AG04449 (cell line): ENCODE measurements around the gene MAP3K7.

ENCODE experiments used
- CTCF ChIA-PET: fragments of 350-600 bp; formaldehyde crosslinking; extraction: SDS; loops from one replicate; lab custom pipeline; 2021; ENCODE audit warnings: antibody characterized with exemption; lab: Yijun Ruan, JAX
- POLR2A ChIA-PET: fragments of 400-600, 350-600 bp; formaldehyde crosslinking; extraction: SDS; loops from one replicate; lab custom pipeline; 2020; ENCODE audit warnings: antibody characterized with exemption, inconsistent platforms; lab: Yijun Ruan, JAX
- DNase-seq: peaks from one replicate; pipeline ENCODE4 v3.0.0-alpha.2; 2010; ENCODE audit warnings: low read depth, low spot score
- H3K4me3 ChIP-seq: 2 replicates; pipeline ENCODE4 v1.5.1; 2011; ENCODE audit warnings: low read depth, mild to moderate bottlenecking, control low read depth, low read length
- TF ChIP-seq, protein P1 (sequence below): IDR thresholded peaks from one replicate; pipeline ENCODE4 v1.5.1; 2011; ENCODE audit warnings: mild to moderate bottlenecking, moderate library complexity, low read length, control low read depth, inconsistent platforms; ENCODE audit not compliant: insufficient read depth; ENCODE audit errors: missing control alignments

MAP3K7 gene

DNA sequence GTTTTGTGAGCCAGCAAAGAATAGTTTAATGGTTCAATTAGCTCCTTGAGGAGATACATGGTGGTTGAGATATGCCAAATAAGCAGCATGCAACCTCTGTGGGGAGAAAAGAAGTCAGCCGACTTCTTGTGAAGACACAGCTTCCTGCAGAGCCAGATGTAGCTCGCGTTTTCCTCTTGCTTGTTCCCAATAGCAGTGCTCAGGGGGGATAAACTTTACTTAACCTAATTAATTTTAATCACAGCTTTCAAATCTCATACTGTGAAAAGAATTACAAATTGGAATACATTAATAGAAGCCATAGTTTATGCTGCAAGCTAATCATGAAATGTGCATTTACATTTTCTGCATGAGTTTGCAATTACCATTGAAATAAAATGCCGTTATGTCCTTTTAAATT is 106.2 kb downstream of the MAP3K7 start:
- no peak overlapping the region for H3K4me3 ChIP-seq
- no peak for DNase-seq
- ChIA-PET POLR2A (no interaction called here), CTCF (interaction anchor here (0.7 to 12.6 kb wide), 14 partner anchors 11 to 556 kb away, joined by 3 to 291 read pairs (median 4); no protein-coding TSS in a partner anchor)
- TF ChIP-seq, protein P1, sequence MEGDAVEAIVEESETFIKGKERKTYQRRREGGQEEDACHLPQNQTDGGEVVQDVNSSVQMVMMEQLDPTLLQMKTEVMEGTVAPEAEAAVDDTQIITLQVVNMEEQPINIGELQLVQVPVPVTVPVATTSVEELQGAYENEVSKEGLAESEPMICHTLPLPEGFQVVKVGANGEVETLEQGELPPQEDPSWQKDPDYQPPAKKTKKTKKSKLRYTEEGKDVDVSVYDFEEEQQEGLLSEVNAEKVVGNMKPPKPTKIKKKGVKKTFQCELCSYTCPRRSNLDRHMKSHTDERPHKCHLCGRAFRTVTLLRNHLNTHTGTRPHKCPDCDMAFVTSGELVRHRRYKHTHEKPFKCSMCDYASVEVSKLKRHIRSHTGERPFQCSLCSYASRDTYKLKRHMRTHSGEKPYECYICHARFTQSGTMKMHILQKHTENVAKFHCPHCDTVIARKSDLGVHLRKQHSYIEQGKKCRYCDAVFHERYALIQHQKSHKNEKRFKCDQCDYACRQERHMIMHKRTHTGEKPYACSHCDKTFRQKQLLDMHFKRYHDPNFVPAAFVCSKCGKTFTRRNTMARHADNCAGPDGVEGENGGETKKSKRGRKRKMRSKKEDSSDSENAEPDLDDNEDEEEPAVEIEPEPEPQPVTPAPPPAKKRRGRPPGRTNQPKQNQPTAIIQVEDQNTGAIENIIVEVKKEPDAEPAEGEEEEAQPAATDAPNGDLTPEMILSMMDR = no peak

DNA sequence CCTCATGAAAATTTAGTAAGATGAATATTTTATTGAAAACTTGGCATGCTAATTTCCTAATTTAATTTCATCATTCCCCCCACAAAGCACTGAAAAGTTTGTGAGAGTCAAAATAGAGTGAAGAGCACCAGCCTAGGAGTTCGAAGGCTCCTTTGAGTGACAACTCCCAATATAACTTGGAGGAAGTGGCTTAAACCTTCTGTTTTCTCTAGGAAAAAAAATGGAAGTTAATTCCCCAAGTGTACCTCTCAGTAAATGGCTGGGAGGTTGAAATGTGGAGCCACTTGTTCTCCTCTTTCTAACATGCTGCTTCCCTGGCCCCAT is 107.3 kb downstream of the MAP3K7 start:
- ChIA-PET CTCF (interaction anchor here (0.9 to 12.6 kb wide), 33 partner anchors 8 to 718 kb away, joined by 3 to 291 read pairs (median 4); partner anchors contain the start of gene BACH2), POLR2A (no interaction called here)
- TF ChIP-seq, protein P1 = no peak
- H3K4me3 ChIP-seq = no peak overlapping the region
- no peak for DNase-seq

DNA sequence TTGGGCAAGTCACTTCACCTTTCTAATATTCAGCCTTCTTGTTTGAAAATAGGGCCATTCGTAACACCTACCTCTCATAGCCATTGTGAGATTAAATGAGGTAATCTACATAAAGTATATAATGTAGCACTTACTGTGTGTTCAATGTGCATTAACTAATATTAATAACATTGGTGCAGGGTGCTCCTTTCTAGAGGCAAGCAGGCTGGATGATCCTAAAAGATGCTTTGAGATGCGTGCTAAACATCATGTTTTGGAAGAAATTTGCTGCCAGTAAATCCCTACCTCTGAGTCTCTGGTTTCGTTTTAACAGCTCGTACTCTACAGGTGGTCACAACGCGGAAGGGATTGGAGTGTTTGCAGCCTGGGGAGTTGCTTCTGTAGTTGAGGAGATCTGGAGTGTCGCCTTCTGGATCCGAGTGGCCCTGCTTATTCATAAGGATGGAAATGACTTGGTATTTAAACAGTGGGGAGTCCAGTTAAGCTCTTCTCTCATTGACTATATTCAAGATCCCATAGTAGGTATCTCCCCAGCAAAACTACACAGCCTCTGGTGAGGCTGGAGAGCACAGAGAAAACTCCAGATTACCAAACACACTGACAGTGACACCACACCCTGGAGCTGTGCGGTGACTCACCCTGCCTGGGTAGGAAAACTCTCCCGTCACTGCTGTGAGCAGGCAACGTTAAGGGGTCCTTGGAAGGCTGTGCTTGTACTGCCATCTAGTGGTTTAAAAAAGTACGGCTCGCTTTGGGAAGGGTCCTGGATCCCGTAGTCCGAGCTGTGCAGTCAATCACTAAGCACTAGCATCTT is 107.9 kb downstream of the MAP3K7 start:
- peak; percentile 65 for DNase-seq
- H3K4me3 ChIP-seq = no peak overlapping the region
- POLR2A ChIA-PET = interaction anchor here (0.5 kb wide), 1 partner anchor 497 kb away, joined by 3 read pairs; no protein-coding TSS in a partner anchor
- CTCF ChIA-PET = interaction anchor here (0.7 to 12.6 kb wide), 41 partner anchors 9 to 739 kb away, joined by 3 to 291 read pairs (median 4); partner anchors contain the start of gene BACH2
- TF ChIP-seq, protein P1 = peak; percentile 71

DNA sequence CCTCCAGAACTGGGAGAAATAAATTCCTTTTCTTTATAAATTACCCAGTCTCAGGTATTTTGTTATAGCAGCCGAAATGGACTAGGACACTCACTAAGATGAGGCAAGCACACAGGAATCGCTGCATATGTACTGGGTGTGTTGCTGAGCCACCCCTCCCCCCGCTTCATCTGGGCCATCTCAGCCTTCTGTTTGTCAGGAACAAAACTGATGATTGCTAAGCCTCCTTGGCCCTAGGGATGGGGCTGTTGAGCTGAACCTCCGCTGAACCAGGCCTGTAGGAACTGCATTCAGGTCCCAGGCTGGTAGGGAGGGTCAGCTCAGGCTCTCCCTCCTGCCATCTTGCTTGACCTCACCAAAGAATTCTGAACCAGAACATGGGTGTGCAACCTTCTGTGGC is 108.6 kb downstream of the MAP3K7 start:
- TF ChIP-seq, protein P1 = no peak
- no peak for DNase-seq
- POLR2A ChIA-PET = no interaction called here
- H3K4me3 ChIP-seq = no peak overlapping the region
- CTCF ChIA-PET = interaction anchor here (0.8 to 12.6 kb wide), 15 partner anchors 8 to 637 kb away, joined by 3 to 291 read pairs (median 8); no protein-coding TSS in a partner anchor

DNA sequence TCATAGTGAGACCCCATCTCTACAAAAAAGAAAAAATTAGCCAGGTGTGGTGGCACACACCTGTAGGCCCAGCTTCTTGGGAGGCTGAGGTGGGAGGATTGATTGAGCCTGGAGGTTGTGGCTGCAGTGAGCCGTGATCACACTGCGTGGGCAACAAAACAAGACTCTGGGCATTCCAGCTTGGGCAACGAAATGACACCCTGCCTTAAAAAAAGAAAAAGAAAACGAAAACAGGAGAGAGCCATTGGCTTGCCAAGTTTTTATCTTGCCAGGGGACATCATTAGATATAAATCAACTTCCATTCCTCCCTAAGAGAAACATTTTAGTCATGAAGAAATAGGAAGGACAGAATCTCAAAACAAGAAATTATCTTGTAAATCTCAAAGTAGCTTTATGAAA is 109.5 kb downstream of the MAP3K7 start:
- CTCF ChIA-PET = interaction anchor here (0.8 to 12.6 kb wide), 9 partner anchors 11 to 637 kb away, joined by 3 to 291 read pairs (median 9); no protein-coding TSS in a partner anchor
- no peak overlapping the region for H3K4me3 ChIP-seq

More for the DNA sequence above, 109.5 kb downstream of the MAP3K7 start:
- POLR2A ChIA-PET = no interaction called here
- DNase-seq = no peak
- TF ChIP-seq, protein P1 = no peak
